ENCODE results near the gene DVL3.

DVL3 gene

GRCh38 chr3:184186902-184187207, 31.7 kb downstream of the DVL3 start:
- Histone ChIP-seq H3K36me3 (ENCODE audit: control insufficient read depth in 1 of 2, insufficient read depth in 2 of 2, low read depth in 1 of 2, low read length in 2 of 2) (peaks cover 59 to 80% of the 10 kb centered on the region in 2 experiments), H4K8ac (ENCODE audit: low read length) (no peak overlapping the region), H2BK120ac (ENCODE audit: low read depth, low read length) (no peak overlapping the region), H3K9ac (ENCODE audit: low read length) (peak overlapping the region; percentile 99), H3K4me3 (ENCODE audit: insufficient read depth in 1 of 2, low read depth in 1 of 2, low read length in 2 of 2) (peak overlapping the region; percentile 75 to 91), H3K27me3 (ENCODE audit: control insufficient read depth in 1 of 2, insufficient read depth in 1 of 2, low read length in 2 of 2) (no peaks in the 10 kb centered on the region), H2AFZ (ENCODE audit: low read depth, low read length) (no peak overlapping the region), H3K18ac (ENCODE audit: low read depth in 1 of 2, low read length in 2 of 2) (no peak overlapping the region), H4K91ac (ENCODE audit: low read length) (no peak overlapping the region), H2BK15ac (ENCODE audit: low read depth, poor library complexity, severe bottlenecking) (no peak overlapping the region), H2AK5ac (ENCODE audit: low read length, severe bottlenecking) (no peak overlapping the region), H3K9me3 (ENCODE audit: control insufficient read depth, low read length) (no peaks in the 10 kb centered on the region), H3K14ac (ENCODE audit: low read length in 2 of 2) (no peak overlapping the region), H3K4me1 (ENCODE audit: control insufficient read depth, insufficient read depth, low read depth, low read length) (peaks cover 13% of the 10 kb centered on the region), H2BK12ac (ENCODE audit: low read length in 2 of 2) (no peak overlapping the region), H3K4ac (ENCODE audit: low read depth in 1 of 2, low read length in 2 of 2) (no peak overlapping the region), H3K4me2 (ENCODE audit: low read length, poor library complexity, severe bottlenecking) (peak overlapping the region; percentile 61), H3K23ac (ENCODE audit: low read length in 2 of 2) (no peak overlapping the region), H3K27ac (ENCODE audit: low read length, poor library complexity, severe bottlenecking) (no peak overlapping the region), H3K79me1 (replicated peaks; ENCODE audit: low read length, poor library complexity, severe bottlenecking) (peaks cover 32% of the 10 kb centered on the region), H2BK5ac (ENCODE audit: low read depth, low read length, poor library complexity, severe bottlenecking) (no peak overlapping the region)
- 5% methylated on average over 2 of the region's 3 CpGs for WGBS
- no peak for DNase-seq

- Histone ChIP-seq H3K4me1 (ENCODE audit: control insufficient read depth, insufficient read depth, low read depth, low read length) (peaks cover 13% of the 10 kb centered on the region), H2BK5ac (ENCODE audit: low read depth, low read length, poor library complexity, severe bottlenecking) (no peak overlapping the region), H3K4ac (ENCODE audit: low read depth in 1 of 2, low read length in 2 of 2) (no peak overlapping the region), H3K36me3 (ENCODE audit: control insufficient read depth in 1 of 2, insufficient read depth in 2 of 2, low read depth in 1 of 2, low read length in 2 of 2) (peaks cover 59 to 80% of the 10 kb centered on the region in 2 experiments), H2AK5ac (ENCODE audit: low read length, severe bottlenecking) (no peak overlapping the region), H3K9me3 (ENCODE audit: control insufficient read depth, low read length) (no peaks in the 10 kb centered on the region), H2BK15ac (ENCODE audit: low read depth, poor library complexity, severe bottlenecking) (no peak overlapping the region), H4K91ac (ENCODE audit: low read length) (no peak overlapping the region), H3K23ac (ENCODE audit: low read length in 2 of 2) (no peak overlapping the region), H3K27ac (ENCODE audit: low read length, poor library complexity, severe bottlenecking) (no peak overlapping the region), H3K4me3 (ENCODE audit: insufficient read depth in 1 of 2, low read depth in 1 of 2, low read length in 2 of 2) (peak overlapping the region in 1 of 2 experiments; percentile 91), H3K79me1 (replicated peaks; ENCODE audit: low read length, poor library complexity, severe bottlenecking) (peaks cover 29% of the 10 kb centered on the region), H4K8ac (ENCODE audit: low read length) (no peak overlapping the region), H3K27me3 (ENCODE audit: control insufficient read depth in 1 of 2, insufficient read depth in 1 of 2, low read length in 2 of 2) (no peaks in the 10 kb centered on the region), H3K4me2 (ENCODE audit: low read length, poor library complexity, severe bottlenecking) (no peak overlapping the region), H2BK120ac (ENCODE audit: low read depth, low read length) (no peak overlapping the region), H2AFZ (ENCODE audit: low read depth, low read length) (no peak overlapping the region), H3K18ac (ENCODE audit: low read depth in 1 of 2, low read length in 2 of 2) (no peak overlapping the region), H3K14ac (ENCODE audit: low read length in 2 of 2) (no peak overlapping the region), H3K9ac (ENCODE audit: low read length) (peak overlapping the region; percentile 99), H2BK12ac (ENCODE audit: low read length in 2 of 2) (no peak overlapping the region)
- DNase-seq = no peak
- WGBS = 97% methylated on average over 17 of the region's 17 CpGs
Measured at GRCh38 chr3:184188080-184188479, 32.9 kb downstream of the DVL3 start.

- Histone ChIP-seq H2BK5ac (ENCODE audit: low read depth, low read length, poor library complexity, severe bottlenecking) (no peak overlapping the region), H3K18ac (ENCODE audit: low read depth in 1 of 2, low read length in 2 of 2) (no peak overlapping the region), H3K36me3 (ENCODE audit: control insufficient read depth in 1 of 2, insufficient read depth in 2 of 2, low read depth in 1 of 2, low read length in 2 of 2) (peaks cover 57 to 80% of the 10 kb centered on the region in 2 experiments), H3K4me3 (ENCODE audit: insufficient read depth in 1 of 2, low read depth in 1 of 2, low read length in 2 of 2) (no peak overlapping the region), H2BK120ac (ENCODE audit: low read depth, low read length) (no peak overlapping the region), H2AK5ac (ENCODE audit: low read length, severe bottlenecking) (no peak overlapping the region), H3K27ac (ENCODE audit: low read length, poor library complexity, severe bottlenecking) (no peak overlapping the region), H2AFZ (ENCODE audit: low read depth, low read length) (no peak overlapping the region), H4K91ac (ENCODE audit: low read length) (no peak overlapping the region), H3K79me1 (replicated peaks; ENCODE audit: low read length, poor library complexity, severe bottlenecking) (peaks cover 32% of the 10 kb centered on the region), H3K4ac (ENCODE audit: low read depth in 1 of 2, low read length in 2 of 2) (no peak overlapping the region), H3K27me3 (ENCODE audit: control insufficient read depth in 1 of 2, insufficient read depth in 1 of 2, low read length in 2 of 2) (no peaks in the 10 kb centered on the region), H3K14ac (ENCODE audit: low read length in 2 of 2) (no peak overlapping the region), H3K4me2 (ENCODE audit: low read length, poor library complexity, severe bottlenecking) (no peak overlapping the region), H3K4me1 (ENCODE audit: control insufficient read depth, insufficient read depth, low read depth, low read length) (peaks cover 13% of the 10 kb centered on the region), H2BK15ac (ENCODE audit: low read depth, poor library complexity, severe bottlenecking) (no peak overlapping the region), H3K23ac (ENCODE audit: low read length in 2 of 2) (no peak overlapping the region), H3K9me3 (ENCODE audit: control insufficient read depth, low read length) (no peaks in the 10 kb centered on the region), H2BK12ac (ENCODE audit: low read length in 2 of 2) (no peak overlapping the region), H3K9ac (ENCODE audit: low read length) (no peak overlapping the region), H4K8ac (ENCODE audit: low read length) (no peak overlapping the region)
- 99% methylated on average over 13 of the region's 13 CpGs for WGBS
- no peak for DNase-seq
Measured at GRCh38 chr3:184189421-184189820, 34.2 kb downstream of the DVL3 start.

- peaks cover 7% of the 10 kb centered on the region for H3K4me1 ChIP-seq (ENCODE audit: control insufficient read depth, insufficient read depth, low read depth, low read length)
- H3K18ac ChIP-seq (ENCODE audit: low read depth in 1 of 2, low read length in 2 of 2) = no peak overlapping the region
- no peaks in the 10 kb centered on the region for H3K27me3 ChIP-seq (ENCODE audit: control insufficient read depth in 1 of 2, insufficient read depth in 1 of 2, low read length in 2 of 2)
- no peak overlapping the region for H3K4ac ChIP-seq (ENCODE audit: low read depth in 1 of 2, low read length in 2 of 2)
- H3K9ac ChIP-seq (ENCODE audit: low read length) = no peak overlapping the region
- H4K91ac ChIP-seq (ENCODE audit: low read length) = no peak overlapping the region
- H3K23ac ChIP-seq (ENCODE audit: low read length in 2 of 2) = no peak overlapping the region
- no peak overlapping the region for H2BK5ac ChIP-seq (ENCODE audit: low read depth, low read length, poor library complexity, severe bottlenecking)
- H2BK15ac ChIP-seq (ENCODE audit: low read depth, poor library complexity, severe bottlenecking) = no peak overlapping the region
- H2AK5ac ChIP-seq (ENCODE audit: low read length, severe bottlenecking) = no peak overlapping the region
- over 99% methylated on average over 10 of the region's 10 CpGs for WGBS
- no peak overlapping the region for H3K4me2 ChIP-seq (ENCODE audit: low read length, poor library complexity, severe bottlenecking)
- no peak overlapping the region for H3K27ac ChIP-seq (ENCODE audit: low read length, poor library complexity, severe bottlenecking)
- peaks cover 75 to 88% of the 10 kb centered on the region in 2 experiments for H3K36me3 ChIP-seq (ENCODE audit: control insufficient read depth in 1 of 2, insufficient read depth in 2 of 2, low read depth in 1 of 2, low read length in 2 of 2)
- H2AFZ ChIP-seq (ENCODE audit: low read depth, low read length) = no peak overlapping the region
- H3K79me1 ChIP-seq (replicated peaks; ENCODE audit: low read length, poor library complexity, severe bottlenecking) = peaks cover 32% of the 10 kb centered on the region
- no peak overlapping the region for H2BK12ac ChIP-seq (ENCODE audit: low read length in 2 of 2)
- H3K4me3 ChIP-seq (ENCODE audit: insufficient read depth in 1 of 2, low read depth in 1 of 2, low read length in 2 of 2) = no peak overlapping the region
- H4K8ac ChIP-seq (ENCODE audit: low read length) = no peak overlapping the region
- H3K14ac ChIP-seq (ENCODE audit: low read length in 2 of 2) = no peak overlapping the region
- H3K9me3 ChIP-seq (ENCODE audit: control insufficient read depth, low read length) = no peaks in the 10 kb centered on the region
- no peak for DNase-seq
- H2BK120ac ChIP-seq (ENCODE audit: low read depth, low read length) = no peak overlapping the region
Measured at GRCh38 chr3:184192889-184193288, 37.7 kb downstream of the DVL3 start.

All from mesenchymal stem cell (in vitro differentiated cells and primary cell).